Medulla oblongata (tissue), 1 donor: ENCODE results near the gene PARVB.

ENCODE experiments used
- DNase-seq: peaks from one replicate; pipeline ENCODE4 v3.0.0-alpha.2; 2015; ENCODE audit errors: extremely low spot score

PARVB gene

GRCh38 chr22:44160421-44160820 lies 136.3 kb downstream of the PARVB start:
- no peak for DNase-seq

GRCh38 chr22:44161673-44162072 lies 137.6 kb downstream of the PARVB start:
- DNase-seq: no peak

DNA sequence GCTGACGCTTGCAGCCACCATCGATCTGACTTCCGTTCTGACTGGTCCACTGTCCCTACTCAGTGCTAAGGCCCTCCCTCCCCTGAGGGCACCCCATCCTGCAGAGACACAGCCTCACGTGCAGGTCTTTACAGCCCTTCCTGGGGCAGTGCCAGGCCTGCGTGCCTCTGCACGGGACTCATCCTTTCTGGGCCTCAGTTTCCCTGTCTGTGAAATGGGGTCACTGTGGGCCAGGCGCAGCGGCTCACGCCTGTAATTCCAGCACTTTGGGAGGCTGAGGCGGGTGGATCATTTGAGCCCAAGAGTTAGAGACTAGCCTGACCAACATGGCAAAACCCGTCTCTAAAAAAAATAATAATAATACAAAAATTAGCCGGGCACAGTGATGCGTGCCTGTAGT lies 138.9 kb downstream of the PARVB start:
- DNase-seq: no peak

- DNase-seq: no peak
Measured at GRCh38 chr22:44163536-44163935, 139.4 kb downstream of the PARVB start.

GRCh38 chr22:44164031-44164430 lies 139.9 kb downstream of the PARVB start:
- DNase-seq: no peak

GRCh38 chr22:44165286-44165874 lies 141.3 kb downstream of the PARVB start:
- no peak for DNase-seq

DNA sequence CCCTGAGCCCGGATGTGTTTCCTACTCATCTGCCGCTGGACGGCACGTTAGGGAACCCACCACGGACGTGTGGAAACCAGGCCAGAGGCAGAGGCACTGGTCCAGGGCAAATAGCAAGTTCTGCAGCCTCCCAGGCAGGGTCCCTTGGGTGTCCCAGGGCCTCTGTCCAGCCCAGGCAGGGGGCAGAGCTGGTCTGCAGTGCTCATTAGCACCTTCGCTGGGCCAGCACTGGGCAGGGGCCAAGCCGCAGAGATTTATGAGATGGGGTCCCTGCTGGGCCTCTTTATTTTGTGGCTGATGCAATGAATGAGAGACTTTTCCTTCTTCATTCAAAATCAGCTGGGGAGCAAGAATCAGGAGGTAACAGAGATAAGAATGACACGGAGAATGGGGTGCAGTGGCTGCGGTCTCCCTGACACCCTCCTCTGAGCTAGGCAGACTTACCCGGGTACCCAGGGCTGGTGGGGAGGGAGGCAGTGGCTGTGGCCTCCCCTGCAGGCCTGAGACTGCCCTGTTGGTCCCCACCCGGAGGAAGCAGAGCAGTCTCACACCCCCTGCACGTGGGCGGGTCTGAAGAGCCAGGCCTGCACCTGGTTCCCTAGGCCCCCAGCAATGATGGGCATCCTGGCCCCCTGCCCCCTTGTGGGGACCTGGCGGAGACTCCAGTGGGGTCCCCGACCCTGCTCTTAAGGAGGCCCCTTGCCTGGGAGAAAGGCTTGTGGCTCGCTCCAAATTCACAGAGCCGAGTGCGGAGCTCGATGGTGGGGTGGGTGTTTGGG lies 142.6 kb downstream of the PARVB start:
- no peak for DNase-seq

DNA sequence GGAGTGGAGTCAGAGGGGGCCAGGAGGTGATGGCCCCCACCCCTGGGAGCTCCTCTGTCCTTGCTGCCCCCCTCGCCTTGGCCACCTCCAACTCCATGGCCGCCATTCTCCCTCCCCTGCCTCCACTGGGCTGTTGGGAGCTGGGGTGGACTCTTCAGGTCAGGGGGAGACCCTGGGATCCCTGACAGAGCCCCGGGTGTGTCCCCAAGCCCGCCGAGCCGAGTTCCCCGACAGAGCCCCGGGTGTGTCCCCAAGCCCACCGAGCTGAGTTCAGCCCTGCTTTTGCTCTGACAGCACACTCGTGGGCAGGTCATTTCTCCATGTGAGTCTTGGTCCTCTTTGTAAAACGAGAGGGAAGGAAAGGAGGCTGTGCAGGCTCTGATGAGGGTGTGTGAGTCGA lies 143.4 kb downstream of the PARVB start:
- no peak for DNase-seq

DNA sequence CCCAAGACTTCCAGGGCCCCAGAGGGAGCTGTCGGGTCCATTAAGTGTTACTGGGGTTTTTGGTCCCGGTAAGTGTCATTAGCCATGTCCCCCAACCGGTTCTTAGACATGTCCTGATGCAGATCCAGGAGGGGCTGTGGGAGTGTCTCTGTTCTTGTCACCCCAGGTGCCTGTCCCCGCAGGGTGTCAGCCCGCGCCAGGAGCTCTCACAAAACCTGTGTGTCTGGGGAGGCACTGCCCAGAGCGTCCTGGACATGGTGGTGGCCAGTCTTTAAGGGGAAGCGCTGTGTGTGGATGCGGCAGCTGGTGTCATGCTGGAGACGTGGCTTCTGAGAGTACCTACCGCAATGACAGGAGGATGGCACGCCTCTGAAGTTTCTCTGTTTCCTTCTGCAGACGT lies 144.1 kb downstream of the PARVB start:
- no peak for DNase-seq

DNA sequence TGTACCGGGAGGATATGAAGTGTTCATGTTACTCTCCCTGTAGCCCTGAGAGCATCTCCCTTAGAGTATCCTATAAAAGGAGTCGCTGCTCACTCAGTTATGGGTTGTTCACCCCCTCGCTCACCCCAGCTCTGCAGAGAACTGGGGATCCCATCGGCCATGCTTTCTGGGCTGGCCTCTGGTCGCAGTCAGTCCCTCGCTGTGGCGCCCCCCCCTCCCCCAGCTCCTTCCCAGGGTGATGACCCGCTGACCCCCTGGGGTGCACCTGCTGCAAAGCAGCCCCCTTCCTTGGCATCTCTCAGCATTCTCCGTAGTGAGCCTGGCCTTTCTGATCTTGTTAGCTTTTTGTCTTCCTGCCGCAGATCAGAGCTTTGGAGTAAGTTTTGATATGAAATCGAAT lies 146.4 kb downstream of the PARVB start:
- DNase-seq: no peak

GRCh38 chr22:44171561-44171960 lies 147.5 kb downstream of the PARVB start:
- DNase-seq: peak; percentile 70

DNA sequence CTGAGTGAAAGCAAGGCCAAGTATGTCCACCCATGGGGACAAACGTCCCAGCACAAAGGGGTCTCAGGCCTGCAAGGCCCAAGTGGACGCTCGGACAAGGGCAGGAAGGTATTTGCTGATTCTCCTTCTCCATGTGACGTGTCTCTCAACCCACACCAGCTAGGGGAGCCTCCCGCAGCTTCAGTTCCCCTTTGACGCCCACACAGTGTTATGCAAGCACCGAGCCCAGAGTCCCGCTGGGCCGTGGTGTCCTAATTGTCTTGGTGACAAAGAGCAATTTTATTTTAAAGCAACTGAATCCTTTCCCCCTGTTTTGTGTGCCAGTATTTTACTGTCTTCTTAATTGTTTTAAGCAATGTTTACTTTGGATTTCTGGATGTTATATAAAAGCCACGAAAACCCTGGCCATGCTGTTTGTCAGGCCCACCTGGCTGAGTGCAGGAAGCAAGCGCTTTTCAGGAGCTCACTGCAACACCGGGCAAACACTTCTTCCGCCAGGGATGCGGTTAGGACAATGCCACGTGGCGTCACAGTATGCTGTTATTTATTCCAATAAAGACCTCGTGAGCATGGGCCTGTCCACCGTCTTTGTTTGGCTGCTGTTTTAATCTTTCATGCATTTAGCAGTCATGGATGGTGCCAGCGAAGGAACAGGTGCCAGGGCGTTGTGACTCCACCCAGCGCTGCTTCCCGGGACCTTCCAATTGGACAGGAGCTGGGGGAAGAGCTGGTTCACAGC lies 148.4 kb downstream of the PARVB start:
- peak; percentile 85 for DNase-seq

GRCh38 chr22:44173154-44173553 lies 149.1 kb downstream of the PARVB start:
- no peak for DNase-seq

GRCh38 chr22:44175676-44176075 lies 151.6 kb downstream of the PARVB start:
- no peak for DNase-seq

GRCh38 chr22:44179196-44179988 lies 155.3 kb downstream of the PARVB start:
- no peak for DNase-seq

- DNase-seq: no peak
Measured at GRCh38 chr22:44179989-44180705, 156.0 kb downstream of the PARVB start.

DNA sequence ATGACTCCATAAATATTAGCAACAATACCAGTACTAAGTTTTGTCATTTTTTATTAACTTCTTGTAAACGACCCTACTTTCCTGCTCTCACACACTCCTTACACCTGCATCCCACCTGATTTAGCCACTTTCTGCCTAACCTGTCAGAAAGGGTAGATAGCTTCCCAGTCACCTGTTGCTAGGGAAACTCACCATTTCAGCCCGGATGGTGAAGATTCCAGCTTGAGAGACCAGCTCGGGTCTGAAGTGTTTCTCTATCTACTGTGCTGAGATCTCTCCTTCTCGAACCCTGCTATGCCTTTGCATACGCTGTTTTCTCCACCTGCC lies 156.6 kb downstream of the PARVB start, which contains the start of gene PARVG:
Gene PARVG (plus strand): TSS at position 220 of the 327 bp plus-strand sequence. CDS start 2,405 bp downstream, outside the sequence.
- peak; percentile 54 for DNase-seq

DNA sequence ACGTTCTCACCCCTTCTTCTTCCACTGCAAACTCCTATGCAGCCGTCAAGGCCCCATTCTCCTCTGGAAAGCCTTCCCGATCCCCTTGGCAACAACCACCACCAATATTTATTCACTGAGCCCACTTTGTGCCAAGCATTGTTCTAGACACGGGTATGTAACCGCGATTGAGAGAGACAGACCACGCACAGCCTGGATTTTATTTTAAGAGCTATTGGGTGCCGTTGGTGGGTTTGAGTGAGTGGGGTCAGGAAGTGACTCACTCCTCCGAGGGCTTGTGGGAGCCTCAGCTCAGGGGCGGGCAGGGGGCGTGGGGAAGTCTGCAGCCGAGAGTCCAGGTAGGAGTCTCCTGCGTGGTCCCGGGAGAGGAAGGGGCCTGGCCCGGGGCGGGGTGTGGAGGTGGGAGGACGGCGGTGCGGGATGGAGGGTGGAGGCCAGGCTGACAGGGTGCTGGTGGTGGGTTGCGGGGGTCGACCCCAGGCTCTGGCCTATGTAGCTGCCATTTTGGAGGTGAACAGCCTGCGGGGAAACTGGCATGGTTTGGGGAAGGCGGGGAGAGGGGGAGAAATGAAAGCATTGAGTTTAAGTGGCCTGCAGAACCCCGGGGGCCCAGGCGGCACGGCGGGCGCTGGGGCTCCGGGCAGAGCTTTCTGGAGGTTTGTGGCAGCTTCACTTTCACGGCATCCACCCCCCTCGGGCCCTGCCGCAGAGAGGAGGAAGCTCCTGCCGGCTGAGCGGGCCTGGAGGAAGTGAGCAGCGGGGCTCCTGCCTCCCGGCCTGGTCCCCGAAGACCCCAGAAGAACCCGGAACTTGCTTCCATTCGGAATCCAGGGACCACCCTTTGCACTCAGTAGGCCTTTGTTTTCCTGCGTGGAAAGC lies 157.2 kb downstream of the PARVB start:
- peak; percentile 40 for DNase-seq

DNA sequence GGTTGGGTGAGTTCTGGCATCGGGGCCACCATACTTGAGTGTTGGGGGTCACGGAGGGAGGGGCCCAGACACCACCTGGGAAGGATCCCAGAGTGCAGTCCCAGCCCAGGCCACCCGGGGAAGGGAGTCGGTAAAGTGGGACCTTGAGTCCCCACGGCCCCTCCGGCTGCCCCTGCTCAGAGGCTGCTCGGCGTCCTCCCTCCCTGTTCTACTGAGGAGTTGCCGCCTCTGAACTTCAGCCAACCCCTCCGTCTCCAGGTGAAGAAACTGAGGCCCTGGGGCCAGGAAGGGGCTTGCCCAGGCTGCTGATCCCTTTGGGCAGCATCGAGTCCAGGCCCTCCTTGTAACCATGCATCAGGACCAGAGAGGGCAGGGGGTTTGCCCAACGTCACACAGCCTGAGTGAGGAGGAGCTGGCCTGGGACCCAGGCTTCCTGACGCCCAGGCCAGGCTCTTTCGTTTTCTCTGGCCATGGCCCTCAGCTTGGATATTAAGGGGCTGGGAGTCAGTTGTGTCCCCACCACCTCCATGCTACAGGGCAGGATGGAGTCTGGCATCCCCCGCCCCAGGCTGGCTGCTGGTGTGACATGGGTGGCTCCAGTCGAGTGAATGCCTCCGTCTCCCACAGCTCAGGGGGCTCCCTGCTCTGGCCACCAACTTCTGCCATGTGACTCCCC lies 157.9 kb downstream of the PARVB start:
- DNase-seq: no peak
